HG03460 (cell line): ENCODE results near the gene TBCD.

Experiments used
- ATAC-seq: cut with Tn5 transposase; IDR thresholded peaks from one replicate; pipeline ENCODE4 v1.9.1; 2021; ENCODE audit not compliant: unreplicated experiment

Gene TBCD

DNA sequence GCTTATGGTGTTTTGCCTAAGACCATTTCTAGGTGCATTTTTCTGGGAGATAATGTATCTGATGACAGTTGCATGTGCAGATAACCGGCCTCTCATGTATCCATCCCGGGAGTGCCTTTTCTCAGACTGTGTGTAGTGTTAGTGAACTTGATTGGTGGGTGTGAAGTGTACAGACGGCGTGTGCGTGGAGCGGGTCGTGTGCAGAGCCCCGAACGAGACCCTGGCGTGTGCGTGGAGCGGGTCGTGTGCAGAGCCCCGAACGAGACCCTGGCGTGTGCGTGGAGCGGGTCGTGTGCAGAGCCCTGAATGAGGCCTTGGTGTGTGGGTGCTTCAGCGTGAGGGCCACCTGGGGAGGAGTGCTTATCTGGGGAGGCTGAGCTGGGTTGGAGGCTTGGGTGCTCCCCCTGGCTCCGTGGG is 116.9 kb downstream of the TBCD start:
- no peak for ATAC-seq

DNA sequence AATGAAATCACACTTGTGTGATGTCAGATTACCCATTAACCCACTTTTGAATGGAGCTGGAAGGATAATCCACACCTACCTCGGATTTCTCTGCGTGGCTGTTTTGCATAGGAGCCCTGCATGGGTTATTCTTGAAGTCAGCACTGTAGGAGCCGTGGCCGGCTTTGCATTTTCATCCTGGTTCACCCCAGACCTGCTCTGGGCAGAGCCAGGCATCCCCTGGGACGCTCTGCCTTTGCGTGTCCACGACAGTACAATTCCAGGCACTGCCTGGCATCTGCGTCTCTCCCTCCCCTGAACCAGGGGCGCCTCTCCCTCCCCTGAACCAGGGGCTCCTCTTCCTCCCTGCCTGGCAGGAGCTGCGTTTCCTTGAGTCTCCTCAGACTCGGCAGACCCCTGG is 117.7 kb downstream of the TBCD start:
- no peak for ATAC-seq

DNA sequence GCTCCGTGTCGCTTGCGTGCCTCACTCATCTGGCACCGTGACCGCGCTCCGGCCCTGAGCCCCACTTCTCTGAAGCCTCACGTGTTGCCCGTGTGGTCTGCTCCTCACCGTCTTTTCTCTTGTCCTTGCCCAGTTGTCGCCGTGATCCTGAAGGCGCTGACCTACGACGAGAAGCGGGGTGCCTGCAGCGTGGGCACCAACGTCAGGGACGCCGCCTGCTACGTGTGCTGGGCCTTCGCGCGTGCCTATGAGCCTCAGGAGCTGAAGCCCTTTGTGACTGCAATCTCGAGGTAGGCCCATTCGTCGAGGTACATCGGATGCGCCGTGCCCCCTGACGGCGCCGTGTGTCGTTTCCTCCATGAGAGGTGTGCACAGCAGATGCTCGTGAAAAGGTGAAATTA is 118.2 kb downstream of the TBCD start:
- ATAC-seq: no peak

DNA sequence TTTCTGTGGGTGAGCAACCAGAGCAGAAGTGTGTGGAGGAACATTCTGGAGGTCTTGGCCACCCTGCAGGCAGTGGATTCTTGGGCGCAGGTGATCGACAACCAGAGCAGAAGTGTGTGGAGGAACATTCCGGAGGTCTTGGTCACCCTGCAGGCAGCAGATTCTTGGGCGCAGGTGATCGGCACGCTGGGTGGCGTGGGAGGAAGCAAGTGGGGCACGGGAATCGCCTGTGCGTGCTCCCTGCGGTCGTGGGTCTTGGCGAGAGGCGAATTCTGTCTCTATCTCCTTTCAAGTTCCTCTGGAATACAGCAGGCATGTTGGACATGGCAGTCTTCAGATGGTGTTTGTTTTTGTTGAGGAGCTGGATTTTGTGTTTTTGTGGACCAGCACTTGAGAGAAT is 118.7 kb downstream of the TBCD start:
- ATAC-seq: no peak

DNA sequence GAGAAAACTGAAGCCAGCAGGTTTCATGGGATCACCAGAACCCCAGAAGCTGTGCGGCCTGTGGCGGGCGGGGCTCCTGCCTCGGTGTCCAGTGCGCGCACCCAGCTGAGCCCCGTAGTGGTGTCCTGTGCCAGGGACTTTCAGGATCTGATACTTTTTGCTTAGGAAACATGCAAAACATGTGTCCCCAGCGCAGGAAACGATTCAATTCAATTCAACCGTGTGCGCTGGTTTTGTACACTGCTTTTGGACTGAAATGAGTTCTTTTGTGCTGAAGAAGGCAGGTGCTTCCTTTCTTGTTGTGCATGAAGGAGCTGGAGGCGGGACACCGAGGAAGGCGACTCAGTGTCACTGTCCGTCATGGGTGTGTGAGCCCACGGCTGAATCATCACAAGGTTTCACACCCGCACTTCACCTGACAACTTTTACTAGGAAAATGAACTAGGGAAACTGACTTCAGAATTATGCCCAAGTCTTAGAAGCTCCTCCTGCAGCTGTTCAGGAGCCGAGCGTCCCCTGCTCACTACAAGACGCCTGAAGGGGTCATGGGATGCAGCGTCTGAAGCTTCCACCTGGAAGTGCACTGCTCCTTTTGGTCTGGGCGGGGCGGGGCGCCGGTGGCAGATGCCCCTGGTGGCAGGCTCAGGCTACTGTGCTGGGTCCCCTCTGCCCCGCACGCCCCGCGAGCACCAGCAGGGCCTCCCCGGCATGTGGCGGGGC is 119.4 kb downstream of the TBCD start:
- ATAC-seq: peak; percentile 76

DNA sequence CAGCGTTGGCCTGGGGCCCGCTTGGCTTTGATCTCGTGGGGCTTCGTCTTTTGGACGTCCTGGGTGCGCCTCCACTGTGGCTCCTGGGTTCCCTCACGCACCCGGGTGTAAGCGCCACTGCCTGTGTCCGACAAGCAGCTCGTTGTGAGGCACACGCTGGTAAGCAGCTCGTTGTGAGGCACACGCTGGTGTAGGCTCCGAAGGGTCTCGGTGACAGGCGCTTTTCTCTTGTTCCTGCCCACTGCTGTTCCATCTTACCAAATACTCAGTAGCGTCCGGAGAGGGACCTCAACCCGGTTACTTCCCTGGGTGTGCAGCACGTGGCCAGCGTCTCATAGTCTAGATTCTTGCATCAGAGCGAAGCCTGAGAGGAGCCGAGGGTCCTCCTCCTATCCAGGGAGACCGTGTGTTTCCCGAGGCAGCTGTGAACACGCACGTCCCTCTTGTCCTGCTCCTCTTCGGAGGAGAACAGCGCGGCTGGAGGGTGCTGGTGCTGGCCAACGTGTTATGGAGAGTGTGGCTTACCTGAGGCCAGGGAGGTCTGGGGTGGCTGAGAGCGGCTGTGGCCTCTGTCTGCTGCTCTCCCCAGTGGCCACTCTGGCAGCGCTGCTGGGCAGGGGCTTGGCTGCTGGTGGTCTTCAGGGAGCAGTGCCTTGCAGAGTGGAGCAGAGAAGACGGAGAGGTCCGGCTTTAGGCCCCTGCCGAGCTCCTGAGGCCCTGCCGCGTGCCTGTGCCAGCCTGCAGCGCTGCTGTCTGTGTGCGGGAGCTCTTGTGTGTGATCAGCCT is 120.1 kb downstream of the TBCD start:
- ATAC-seq: no peak

DNA sequence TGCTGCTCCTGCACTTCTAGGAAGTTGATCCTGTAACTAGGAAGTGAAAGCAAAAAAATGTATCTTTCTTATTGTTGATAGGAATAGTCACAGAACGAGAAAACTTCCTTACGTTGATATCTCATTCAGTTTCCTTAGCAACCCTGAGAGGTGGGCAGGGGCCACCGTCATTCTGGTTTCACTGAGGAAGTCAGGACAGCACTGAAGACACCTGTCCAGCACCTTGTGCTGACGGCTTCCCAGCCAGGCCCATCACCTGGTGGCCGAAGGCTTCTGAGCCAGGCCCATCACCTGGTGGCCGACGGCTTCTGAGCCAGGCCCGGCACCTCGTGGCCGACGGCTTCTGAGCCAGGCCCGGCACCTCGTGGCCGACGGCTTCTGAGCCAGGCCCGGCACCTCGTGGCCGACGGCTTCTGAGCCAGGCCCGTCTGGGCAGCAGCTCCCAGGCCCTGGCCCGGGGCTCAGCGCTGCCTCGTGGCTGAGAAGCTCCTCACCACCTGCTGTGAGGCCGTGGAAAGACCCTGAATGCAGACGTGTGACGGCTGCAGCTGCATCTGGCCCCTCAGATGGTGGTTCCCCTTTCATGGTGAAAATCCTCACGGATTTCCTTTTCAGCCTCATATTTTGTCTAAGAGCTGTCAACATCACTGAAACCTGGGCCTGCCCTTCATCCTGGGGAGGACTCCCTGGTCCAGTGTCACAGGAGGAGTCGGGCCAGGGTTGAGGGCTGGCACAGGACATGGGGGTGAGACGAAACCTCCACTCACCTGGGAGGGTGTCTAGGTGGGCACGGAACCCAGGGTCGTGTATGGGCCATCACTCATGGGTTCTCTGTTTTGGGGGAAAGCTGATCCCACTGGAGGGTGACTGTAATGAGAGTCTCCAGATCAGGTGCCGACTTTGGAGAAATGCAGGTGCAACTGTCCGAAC is 121.0 kb downstream of the TBCD start:
- no peak for ATAC-seq

DNA sequence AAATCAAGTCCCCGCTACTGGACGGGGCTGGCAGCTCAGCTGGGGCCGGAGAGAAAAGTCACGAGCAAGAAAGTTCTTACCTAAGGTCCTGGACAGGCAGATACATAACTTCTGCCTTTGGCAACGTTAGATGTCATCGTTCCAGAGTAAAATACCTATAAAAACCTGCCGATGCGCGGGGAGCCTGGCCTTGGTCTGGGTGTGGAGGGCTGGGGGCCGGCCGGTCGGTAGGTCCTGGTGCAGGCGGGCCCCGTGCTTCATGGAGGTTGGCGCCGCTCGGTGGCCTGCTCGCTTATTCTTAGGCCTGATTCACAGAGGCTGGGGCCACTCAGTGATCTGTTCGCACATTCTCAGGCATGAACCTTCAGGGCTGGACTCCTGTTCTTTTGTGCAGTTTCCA is 121.7 kb downstream of the TBCD start:
- ATAC-seq: no peak

DNA sequence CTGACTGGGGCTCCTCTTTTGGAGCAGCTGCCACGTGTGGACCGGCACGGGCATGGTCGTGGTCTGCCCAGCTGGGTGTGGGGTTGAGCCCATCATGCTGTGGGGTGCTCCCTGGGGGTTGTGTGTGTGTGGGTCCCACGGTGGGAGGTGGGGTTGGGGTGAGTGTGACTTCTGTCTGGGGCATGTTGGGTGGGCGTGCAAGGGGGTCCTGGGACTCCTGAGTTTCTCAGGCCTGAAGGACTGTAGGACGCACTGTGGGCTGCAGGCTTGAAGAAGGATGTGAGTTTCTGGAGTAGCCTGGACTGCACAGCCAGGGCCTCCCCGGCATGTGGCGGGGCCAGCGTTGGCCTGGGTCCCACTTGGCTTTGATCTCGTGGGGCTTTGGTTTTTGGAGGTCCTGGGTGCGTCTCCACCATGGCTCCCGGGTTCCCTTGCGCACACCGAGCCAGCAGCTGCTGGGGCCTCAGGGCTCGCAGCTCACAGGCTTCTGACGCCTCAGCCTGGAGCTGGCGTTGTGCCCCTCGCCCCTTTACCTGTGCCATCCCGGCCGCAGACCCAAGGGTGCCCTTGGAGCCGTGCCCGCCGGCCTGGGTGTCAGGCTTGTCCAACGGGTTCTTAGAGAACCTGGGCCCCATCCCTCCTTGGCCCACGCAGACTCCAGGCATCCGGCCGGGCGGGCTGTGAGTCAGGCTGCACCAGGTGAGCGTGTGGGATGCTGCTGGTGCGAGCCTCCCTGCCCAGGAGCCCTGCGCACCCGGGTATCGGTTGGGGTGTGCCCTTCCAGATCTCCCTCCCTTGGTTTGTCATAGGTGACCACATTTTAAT is 122.4 kb downstream of the TBCD start:
- no peak for ATAC-seq

DNA sequence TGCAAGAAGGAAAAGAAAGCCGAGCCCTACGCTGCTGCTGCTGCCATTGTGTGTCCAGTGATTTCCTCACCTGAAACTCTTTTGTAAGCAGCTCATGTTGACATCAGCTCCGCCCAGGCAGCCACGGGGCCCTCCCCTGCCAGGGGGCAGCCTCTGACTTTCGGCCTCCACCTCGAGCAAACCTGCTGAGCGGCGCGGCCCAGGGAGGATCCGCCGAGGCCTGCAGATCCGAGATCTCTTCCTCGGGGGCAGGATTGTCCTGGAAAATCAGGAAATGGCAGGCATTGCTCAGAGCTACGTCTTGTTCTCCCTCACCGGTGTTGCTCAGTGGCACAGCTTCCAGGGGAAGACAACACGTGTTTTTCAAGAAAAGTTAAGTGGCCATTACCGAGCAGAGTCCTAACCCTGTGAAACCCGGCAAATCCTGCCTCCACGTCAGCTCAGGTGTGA is 123.6 kb downstream of the TBCD start:
- no peak for ATAC-seq

DNA sequence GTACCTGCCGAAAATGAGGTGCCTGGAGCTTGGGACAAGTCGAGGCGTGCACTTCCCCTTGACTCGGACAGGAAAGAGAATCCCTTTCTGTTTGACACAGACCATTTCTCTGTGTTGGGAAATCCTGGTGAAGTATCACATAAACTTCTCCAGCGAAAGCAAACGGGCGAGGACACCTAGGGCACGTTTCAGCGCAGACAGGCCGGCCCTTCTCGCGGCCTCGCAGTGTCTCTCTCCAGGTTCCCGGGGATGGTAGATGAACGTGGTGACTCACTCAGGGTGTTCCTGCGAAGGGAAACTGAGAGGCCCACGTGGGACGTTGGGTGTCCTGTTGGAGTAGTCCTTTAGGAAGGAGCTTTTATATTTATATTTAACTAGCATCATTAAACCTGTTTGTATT is 124.3 kb downstream of the TBCD start:
- no peak for ATAC-seq

DNA sequence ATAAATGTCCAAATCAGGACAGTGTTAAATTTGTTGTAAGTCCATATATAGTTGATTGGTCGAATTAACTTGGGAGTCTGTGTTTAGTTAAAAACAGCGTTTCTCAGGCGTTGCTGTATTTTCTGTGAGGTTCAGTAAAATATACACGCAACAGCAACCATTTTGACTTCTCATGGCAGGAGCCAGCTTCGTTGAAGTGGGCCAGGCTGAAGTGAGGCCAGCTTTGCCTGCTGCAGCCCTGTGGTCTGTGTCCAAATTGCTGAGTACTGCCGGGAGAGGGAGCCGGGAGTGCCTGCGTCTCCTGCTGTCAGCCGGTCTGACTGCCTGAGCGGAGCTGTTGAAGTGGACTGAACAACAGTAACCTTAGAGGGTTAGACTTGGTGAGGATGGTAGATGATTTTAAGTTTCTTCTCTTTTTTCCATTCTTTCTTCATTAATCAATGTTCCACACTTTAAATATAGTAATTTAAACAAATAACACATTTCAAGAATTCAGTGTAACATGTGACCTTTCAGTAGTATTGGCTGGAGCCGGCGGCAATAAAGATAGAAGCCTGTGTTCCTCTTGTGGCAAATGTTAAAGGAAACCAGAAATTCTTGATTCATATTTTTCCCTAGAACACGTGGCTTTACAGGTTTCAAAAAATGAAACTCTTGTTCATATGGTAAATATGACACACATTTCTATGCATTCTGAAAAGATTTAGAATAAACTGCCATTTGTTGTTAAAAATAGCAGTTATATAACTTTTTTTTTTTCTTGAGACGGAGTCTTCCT is 124.9 kb downstream of the TBCD start:
- ATAC-seq: no peak

DNA sequence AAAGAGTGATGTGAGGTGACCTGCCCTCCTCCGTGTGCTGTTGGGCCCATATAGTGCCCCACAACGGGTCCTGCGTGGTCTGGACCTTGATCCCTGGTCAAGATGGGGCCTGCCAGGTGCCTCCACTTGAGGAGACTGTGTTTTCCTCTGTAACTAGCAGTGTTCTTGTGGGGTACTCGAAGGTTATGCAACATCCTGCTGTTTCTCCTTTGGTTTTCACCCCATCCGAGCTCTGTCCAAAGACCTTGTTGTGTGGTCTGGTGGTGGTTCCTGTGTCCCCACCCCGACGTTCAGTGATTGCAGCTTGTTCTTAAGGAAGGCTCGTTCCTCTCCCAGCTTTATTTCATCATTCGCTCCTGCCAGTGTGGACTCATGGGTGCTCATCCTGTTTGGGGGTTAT is 126.7 kb downstream of the TBCD start:
- ATAC-seq: no peak

DNA sequence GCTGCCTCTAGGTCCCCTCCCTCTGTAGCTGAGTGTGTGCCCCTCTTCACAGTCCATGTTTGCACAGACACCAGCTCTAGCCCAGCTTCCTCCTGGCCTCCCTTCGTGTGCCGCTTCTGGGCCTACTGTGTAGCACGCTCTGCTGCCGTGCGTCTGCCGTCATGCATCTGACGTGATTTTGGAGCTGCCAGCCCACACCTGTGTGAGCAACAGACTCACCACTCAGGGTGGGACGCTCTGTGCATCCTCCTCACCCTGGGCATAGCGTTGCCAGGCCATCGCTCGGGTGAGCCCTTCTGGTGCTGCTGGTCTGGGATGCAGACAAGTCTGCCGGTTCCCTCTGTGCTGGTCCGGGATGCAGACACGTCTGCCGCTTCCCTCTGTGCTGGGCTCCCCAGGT is 127.4 kb downstream of the TBCD start:
- ATAC-seq: no peak

DNA sequence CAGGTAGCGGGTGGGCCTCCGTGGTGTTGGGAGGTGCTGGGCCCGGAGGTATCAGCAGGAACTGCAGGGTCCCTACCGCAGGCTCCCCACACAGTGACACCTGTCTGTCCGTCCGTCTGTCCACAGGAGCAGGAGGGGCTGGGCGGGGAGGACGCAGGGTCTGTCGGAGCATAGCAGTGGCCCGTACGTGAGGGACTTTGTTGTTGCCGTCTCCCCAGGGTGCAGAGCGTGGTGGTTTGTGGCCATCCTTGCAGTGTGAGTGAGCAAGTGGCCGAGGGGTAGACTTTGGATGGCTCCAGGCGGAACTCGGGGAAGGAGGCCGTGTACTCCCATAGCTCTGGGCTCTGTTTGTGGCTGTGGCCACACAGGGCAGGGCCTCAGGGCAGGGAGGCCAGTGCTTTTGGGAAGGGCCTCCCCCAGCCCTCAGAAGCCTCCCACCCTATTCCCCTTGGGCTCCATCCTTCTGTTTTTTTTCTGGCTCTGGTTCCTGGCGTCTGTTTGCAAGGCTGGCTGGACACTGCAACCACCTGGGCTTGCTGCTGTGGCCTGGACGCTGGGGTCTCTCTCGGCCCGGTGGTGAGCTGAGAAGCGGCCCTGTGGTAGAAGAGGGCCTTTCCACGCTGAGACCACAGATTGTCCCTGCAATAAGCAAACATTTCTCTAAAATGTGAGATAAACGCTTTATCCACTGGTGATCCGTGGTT is 128.9 kb downstream of the TBCD start:
- ATAC-seq: no peak

DNA sequence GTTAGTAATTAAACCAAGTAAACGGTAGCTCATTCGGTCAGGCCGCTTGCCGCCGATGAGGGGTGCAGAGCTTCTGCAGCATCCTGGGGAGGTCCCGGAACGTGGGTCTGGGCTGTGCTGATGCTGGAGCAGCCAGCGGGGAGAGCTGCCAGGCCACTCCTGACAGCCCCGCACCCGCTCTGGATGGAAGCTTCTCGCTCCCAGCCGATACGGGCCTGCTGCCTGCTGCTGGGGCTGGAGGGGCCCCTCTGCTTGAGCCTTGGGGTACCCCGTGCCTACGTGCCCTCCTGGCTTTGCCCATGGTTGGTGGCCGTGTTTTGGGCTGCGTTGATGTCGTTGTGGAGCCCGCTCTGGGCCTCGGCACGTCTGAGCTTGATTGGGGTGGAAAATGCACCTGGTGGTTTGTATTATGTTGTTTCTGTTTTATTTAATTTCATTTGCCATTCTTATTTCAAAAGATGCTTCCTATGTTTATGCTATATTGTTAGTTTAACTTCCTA is 129.5 kb downstream of the TBCD start:
- no peak for ATAC-seq

DNA sequence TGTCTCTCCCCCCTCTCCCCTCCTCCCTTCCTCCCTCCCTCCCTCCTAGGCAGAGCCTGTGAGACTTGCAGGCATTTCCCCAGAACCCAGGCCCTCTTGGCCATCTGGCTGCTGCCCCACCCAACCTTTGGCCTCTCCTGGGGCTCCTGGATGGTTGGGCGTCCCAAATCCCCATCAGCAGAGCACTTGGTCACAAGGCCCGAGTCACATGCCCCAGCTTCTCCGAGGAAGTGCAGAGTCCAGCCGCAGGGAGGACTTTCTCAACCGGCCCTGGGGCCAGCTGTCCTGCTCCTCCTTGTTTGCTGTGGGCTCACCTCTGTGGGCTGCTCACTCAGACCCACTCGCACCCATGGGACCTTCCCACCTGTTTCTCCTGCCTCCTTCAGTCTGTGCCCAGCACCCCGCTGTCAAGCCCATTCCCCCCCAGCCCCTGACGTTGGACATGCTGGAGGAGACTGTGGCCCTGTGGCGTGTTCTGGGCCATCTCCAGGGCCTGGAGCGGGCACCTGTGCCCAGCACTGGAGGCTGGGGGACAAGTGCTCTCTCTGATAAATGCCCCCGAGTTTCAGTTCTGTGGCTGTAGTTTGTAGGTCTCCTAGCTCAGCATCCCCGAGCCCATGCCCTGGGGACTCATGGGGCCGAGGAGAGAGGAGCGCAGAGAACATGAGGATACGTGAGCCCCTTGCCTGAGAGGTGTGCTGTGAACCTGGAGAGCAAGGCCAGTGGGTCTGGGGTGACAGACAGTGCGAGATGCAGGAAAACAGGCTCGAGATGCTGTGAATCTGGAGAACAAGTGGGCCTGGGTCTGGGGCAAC is 130.2 kb downstream of the TBCD start:
- no peak for ATAC-seq

DNA sequence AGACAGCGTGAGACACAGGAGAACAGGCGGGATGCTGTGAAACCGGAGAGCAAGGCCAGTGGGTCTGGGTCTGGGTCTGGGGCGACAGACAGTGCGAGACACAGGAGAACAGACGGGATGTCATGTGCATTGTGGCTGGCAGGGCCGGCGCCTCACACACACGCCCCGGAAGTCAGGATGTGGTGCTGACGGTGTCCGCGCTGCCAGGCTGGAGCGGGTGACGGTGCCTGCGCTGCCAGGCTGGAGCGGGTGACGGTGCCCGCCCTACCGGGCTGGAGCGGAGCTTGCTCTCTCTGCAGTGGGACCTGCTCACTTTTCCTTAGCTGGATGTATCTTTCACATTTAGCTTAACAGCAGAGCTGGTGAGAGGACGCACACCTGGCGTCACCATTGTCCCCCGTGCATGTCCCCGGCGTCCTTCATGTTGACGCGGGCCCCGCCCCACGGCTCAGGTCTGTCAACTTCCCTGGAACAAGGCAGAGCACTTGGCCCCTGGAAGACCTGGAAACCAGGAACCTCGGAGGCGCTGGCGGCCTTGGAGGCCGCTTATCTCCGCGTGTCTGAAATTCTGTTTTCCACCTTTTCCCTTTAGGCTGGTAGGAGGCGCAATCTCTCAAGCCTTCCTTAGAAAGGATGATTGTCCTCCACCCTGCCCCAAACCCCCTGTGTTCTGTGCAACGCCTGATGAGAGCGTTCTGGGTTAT is 131.0 kb downstream of the TBCD start:
- no peak for ATAC-seq
